Measurements from ENCODE around the gene TNFSF8. TPM values are rescaled to one million over a fixed set of nuclear protein-coding genes. Genes with fewer than 3 reads are reported as not detected.

TNFSF8 gene
- total and polyA plus RNA-seq, 9 of the 15 experiments (the other 6 are each of a cell fraction or from before 2014, with no cell fraction given): 0.09 TPM; not detected in 8

- TF ChIP-seq, protein P1, sequence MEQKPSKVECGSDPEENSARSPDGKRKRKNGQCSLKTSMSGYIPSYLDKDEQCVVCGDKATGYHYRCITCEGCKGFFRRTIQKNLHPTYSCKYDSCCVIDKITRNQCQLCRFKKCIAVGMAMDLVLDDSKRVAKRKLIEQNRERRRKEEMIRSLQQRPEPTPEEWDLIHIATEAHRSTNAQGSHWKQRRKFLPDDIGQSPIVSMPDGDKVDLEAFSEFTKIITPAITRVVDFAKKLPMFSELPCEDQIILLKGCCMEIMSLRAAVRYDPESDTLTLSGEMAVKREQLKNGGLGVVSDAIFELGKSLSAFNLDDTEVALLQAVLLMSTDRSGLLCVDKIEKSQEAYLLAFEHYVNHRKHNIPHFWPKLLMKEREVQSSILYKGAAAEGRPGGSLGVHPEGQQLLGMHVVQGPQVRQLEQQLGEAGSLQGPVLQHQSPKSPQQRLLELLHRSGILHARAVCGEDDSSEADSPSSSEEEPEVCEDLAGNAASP (IDR thresholded peaks at IDR 0.05): no peak
- TF ChIP-seq MYBL2 (IDR thresholded peaks at IDR 0.05; ENCODE audit: low read depth) (no peak), MYBL2 (CRISPR knock-in tag; IDR thresholded peaks at IDR 0.05; ENCODE audit: borderline replicate concordance) (no peak), ZMIZ1 (IDR thresholded peaks at IDR 0.05; ENCODE audit: low read depth in 2 of 2, low read length in 2 of 2) (no peak)
Measured at GRCh38 chr9:114935119-114935518, 4.7 kb upstream of the TNFSF8 start (continued).

DNA sequence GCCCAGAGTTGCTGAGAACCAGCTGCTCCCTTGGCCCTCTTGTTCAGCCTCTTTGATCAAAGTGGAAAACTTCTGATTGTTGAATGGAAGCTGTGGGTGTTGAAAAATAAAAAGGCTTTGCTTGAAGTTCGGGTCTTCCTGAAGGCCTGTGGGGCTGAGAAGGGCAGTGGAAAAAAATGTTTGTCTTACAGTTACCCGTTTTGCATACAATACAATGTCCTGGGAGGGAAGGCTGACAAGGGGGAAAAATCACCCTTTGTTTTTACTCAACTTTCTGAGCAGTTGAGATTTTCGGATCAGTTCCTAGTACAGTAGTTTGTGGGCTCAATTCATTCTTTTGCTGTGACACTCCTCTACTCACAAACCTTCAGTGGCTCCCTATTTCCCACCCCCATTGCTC is 2.1 kb upstream of the TNFSF8 start:
- Histone ChIP-seq H3K36me3 (ENCODE audit: control insufficient read depth, insufficient read depth, low read length) (no peaks in the 10 kb centered on the region), H3K27me3 (ENCODE audit: control insufficient read depth in 2 of 2, insufficient read depth in 2 of 2, low read length in 2 of 2) (no peaks in the 10 kb centered on the region; a peak in 1 of 5 replicates), H3K9me1 (ENCODE audit: control insufficient read depth, insufficient read depth, low read length) (no peaks in the 10 kb centered on the region), H3K4me1 (replicated peaks in 1 of 2; ENCODE audit: control insufficient read depth in 2 of 2, insufficient read depth in 2 of 2, low read length in 2 of 2) (no peaks in the 10 kb centered on the region), H4K20me1 (replicated peaks; ENCODE audit: control insufficient read depth, insufficient read depth, low read length) (no peaks in the 10 kb centered on the region; the same call in 1 of the 2 replicates), H3K79me2 (ENCODE audit: control insufficient read depth, insufficient read depth, low read length) (no peaks in the 10 kb centered on the region), H3K9me3 (replicated peaks; ENCODE audit: control insufficient read depth, insufficient read depth, low read depth, low read length) (no peaks in the 10 kb centered on the region), H2AFZ (ENCODE audit: low read depth, low read length) (no peak overlapping the region), H3K4me3 (no peak overlapping the region), H3K4me2 (ENCODE audit: insufficient read depth, low read length) (no peak overlapping the region), H3K27ac (ENCODE audit: extremely low read depth, low read depth, low read length) (no peak overlapping the region), H3K9ac (ENCODE audit: insufficient read depth in 1 of 2, low read depth in 2 of 2, low read length in 2 of 2) (no peak overlapping the region)
- no TSS peak for BruUV-seq (replicated peaks)
- ChIA-PET CTCF (ENCODE audit: low intra/inter-chr PET ratio) (no interaction called here), POLR2A (no interaction called here)
- 4% methylated on average over 3 of the region's 3 CpGs for WGBS (ENCODE audit: insufficient coverage, low coverage, missing lambda C conversion rate)
- DNase-seq (ENCODE audit: extremely low read depth in 1 of 4, low spot score in 3 of 4): no peak
- no peak for ATAC-seq
- FAIRE-seq: no peak
- no peak for TF ChIP-seq CBX1 (IDR thresholded peaks at IDR 0.05; ENCODE audit: low read depth)
- no peak for TF ChIP-seq PYGO2 (tag; IDR thresholded peaks at IDR 0.05)
- intact Hi-C loops (cut with micrococcal nuclease) (no loop called here), in situ Hi-C loops (cut with MboI) (no loop called here)
